Putamen (tissue), 1 donor: ENCODE results near the gene C19orf12.
"Not testable (repeated sequence)": the region's sequence is repeated elsewhere in the genome, so short reads cannot be mapped to it uniquely, and the experiment has no call there.

Source experiments
- DNase-seq: peaks from one replicate; pipeline ENCODE4 v3.0.0-alpha.2; 2016; ENCODE audit warnings: low spot score

The C19orf12 gene

DNA sequence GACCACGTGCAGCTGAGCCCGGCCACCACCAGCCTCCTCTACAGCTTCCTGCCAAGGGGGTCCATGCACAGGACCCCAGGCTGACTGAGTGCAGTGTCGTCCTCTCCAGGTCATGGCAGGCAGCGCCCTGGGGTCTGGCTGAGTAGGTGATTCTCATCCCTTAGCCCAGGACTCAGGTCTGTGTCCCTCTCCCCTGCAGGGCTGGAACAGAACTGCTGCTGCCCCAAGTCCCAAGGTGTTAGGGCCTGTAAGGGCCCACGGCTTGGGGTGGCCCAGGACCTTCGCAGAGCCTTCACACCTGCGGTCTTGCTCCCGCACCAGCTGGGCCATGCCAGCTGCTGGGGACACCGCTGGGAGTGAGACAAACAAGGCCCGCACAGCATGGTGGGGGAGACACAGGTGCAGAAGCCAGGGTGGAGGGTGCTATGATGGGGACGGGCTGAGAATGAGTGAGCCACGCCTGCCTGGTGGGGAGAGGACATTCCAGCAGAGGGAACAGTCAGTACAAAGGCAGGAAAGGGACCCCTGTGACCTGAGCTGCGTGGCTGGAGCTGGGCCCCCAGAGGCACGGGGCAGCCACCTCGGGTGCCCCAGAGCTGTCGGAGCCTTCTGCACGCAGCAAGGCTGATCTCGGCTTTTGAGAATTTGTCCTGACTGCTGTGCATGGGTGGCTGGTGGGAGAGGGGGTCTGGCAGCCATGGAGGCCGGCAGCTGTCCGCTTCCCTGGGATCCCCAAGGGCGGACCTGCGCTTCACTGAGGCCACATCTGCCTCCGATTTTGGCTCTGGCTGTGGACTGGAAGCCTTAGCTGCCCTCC, 37.9 kb downstream of the C19orf12 start:
- no peak for DNase-seq

DNA sequence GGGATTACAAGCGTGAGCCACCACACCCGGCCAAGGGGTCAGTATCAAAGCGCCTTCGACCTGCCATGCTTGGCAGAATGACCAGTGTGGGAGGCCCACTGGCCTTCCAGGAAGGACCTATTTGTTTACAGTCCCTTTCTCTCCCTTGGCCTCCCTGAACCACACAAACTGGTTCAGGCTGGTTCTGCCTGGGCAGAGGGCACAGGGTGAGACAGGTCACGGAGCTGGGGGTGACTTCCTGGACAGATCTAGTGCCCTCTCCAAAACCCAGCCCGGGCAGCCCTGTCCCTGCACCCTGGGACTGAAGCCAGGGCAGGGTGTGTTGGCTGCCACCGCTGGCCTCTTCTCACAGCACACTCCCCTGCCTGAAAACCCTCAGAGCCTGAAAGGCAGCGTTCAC, 38.5 kb downstream of the C19orf12 start:
- no peak for DNase-seq

GRCh38 chr19:29675650-29676186, 39.3 kb downstream of the C19orf12 start:
- DNase-seq: peak; percentile 73

- DNase-seq: no peak
Measured at GRCh38 chr19:29675120-29675649, 39.9 kb downstream of the C19orf12 start.

DNA sequence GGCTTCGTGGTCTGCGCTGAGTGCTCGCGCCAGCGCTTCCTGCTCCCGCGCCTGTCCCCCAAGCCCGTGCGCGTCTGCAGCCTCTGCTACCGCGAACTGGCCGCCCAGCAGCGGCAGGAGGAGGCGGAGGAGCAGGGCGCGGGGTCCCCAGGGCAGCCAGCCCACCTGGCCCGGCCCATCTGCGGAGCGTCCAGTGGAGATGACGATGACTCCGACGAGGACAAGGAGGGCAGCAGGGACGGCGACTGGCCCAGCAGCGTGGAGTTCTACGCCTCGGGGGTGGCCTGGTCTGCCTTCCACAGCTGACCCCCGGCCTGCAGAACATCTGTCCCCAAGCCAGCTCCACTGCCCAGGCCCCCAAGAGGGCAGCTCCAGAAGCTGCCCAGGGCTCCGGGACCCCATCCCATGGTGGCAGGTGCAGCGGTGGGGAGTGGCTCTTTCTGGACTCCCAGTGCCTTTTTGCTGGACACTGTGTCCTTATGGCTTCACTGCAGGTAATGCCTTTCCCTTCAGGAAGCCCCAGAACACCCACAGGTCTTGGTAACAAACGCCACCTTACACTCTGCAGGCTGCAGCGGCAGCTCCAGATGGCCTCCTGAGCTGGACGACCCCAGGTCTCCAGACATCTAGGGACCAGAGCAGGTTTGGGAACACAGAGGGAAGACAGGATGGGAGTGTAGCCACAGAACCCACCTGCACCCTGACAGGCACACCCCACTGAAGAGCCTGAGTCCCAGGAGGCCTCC, 40.5 kb downstream of the C19orf12 start:
- DNase-seq: no peak

- DNase-seq: no peak
Measured at GRCh38 chr19:29673451-29674371, 41.4 kb downstream of the C19orf12 start.

GRCh38 chr19:29672933-29673336, 42.1 kb downstream of the C19orf12 start:
- DNase-seq: no peak

- no peak for DNase-seq
Measured at GRCh38 chr19:29672319-29672932, 42.6 kb downstream of the C19orf12 start.

DNA sequence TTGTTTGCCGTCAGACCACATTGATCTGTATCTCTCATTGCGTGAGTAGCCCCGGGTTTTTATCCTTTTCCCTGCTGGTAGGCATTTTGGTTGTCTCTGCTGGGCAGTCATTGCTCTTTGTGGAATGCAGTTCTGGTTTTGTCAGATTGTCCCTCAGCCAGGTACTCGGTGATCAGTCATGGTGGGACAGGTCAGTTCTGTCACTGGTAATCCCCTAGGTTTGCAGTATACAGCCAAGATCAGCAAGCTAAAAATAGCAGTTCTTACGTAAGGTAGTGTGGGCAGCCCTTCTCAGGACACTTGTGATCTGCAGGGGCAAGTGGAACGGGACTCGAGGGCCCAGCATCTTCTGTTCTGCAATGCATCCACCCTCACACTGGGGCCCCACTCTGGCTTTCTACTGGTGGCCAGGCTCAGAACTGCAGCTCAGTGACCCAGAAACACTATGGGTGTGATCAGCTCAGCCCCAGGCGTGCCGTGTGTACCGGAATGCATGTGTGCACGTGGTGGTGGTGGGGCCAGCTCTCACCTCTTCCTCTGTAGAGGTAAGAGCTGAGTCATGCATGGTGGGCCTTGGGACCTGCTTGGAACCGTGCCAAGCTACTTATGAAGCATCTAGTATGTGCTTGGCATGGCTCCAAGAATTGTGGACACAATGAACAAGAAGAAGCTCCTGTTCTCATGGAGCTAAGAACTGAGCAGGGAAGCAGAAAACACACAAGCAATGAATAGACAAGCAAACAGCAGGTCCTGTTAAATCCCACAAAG, 43.5 kb downstream of the C19orf12 start:
- DNase-seq: no peak

GRCh38 chr19:29671026-29671392, 44.1 kb downstream of the C19orf12 start:
- DNase-seq: not testable (repeated sequence)

- DNase-seq: no peak
Measured at GRCh38 chr19:29670255-29670654, 44.8 kb downstream of the C19orf12 start.

DNA sequence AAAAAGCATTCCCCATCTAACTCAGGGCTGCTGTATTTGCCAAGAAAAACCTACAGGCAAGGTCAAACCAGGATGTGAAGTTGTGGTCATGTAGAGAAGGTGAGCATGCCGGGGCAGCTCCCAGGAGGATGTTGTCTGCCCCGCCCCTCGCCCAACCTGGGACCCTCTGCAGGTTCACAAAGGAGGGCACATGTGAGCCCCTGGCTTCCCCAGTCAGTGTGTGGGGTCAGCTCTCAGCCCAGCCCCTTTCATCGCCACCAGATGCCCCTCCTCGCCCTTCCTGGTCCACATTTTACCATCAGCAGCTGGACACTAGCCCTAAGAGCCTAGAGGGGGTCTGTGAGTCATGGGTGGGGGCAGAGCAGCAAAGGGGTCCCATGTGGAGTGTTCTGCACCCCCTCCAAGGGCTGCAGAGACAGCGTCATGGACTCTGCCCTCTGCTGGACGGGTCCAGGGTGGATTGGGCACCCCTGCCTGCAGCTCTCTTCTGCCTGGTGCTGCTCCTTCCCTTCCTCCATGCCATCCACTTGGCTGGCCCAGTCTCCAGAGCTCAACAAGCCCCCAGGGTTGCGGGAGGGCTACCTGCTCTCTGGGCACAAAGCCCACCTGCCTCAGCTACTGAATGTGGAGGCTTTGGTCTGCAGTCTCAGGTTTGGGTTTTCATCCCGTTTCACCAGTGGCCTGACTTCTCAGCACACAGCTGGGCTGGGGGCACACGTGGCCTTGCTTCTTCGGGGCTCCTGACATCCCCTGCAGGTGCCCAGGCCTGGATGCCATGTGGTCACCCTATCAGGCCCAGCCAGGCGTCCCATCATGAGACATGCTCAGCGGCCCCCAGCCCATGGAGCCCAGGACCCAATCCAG, 46.1 kb downstream of the C19orf12 start:
- no peak for DNase-seq

GRCh38 chr19:29667901-29668341, 47.1 kb downstream of the C19orf12 start:
- no peak for DNase-seq

DNA sequence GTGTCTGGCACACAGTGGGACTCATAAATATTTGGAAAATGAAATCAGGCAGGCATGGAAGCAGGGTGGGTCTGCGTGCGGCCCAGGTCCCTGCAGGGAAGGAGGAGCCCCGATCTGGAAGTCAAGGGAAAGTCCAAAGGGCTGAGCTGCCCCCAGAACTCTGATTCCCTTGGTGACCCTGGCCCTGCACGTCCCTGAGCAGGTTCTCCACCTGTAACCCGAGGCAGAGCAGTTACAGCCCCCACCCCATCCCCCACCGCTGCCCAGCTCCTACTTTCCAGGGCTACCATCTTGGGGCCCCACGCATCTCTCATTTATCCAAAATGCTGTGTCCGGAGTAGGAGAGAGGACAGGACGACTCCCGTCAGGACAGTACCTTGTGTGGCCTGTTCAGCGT, 47.7 kb downstream of the C19orf12 start:
- DNase-seq: no peak

- no peak for DNase-seq
Measured at GRCh38 chr19:29666578-29667386, 48.3 kb downstream of the C19orf12 start.

- DNase-seq: no peak
Measured at GRCh38 chr19:29665826-29666577, 49.1 kb downstream of the C19orf12 start.

DNA sequence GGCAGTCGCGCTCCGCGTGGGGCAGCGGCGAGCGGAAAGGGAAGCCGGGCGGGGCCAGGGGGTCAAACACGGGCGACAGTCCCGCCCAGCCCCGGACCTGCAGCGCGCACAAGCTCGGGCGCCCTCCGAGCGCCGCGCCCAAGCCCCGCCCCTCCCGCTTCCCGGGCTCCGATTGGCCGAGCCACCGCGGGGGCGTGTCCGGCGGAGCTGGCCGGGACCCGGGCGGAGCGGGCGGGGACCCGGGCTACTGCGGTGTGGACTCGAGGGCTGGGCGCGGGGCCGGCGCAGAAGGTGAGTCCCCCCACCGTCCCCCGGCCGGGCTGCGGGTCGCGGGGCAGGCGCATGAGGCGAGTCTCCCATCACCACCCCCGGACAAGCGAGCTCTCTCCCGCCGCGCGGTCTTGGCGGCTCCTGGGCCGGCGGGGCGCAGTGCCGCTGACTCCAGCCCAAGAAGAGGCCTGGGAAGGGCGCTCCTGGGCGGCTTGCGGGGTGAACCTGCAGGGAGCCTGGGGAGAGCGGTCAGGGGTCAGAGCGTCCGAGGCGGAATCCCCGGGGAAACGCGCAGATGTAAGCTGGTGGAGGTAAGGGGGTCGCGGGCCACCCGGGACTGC, 49.7 kb downstream of the C19orf12 start, which contains the start of gene PLEKHF1:
Gene PLEKHF1 (plus strand): TSS at position 247 of the 611 bp plus-strand sequence. CDS start 8,379 bp downstream, outside the sequence.
- peak; percentile 89 for DNase-seq
